Kidney epithelial cell (primary cell): ENCODE results near the gene BARHL1. TPM values are rescaled to one million over a fixed set of nuclear protein-coding genes. Genes with fewer than 3 reads are reported as not detected.

ENCODE experiments used
- DNase-seq: peaks from one replicate; pipeline ENCODE4 v3.0.0-alpha.2; 2010; ENCODE audit warnings: low read depth
- H3K27me3 ChIP-seq: 2 replicates; pipeline ENCODE4 v1.6.0; 2011; ENCODE audit warnings: low read length; ENCODE audit not compliant: control insufficient read depth, insufficient read depth
- H3K36me3 ChIP-seq: 2 replicates; pipeline ENCODE4 v1.5.1; 2011; ENCODE audit warnings: low read length; ENCODE audit not compliant: control insufficient read depth, insufficient read depth
- H3K4me3 ChIP-seq: 2 replicates; pipeline ENCODE4 v1.5.1; 2011; ENCODE audit warnings: low read depth, mild to moderate bottlenecking, control low read depth, low read length
- CTCF ChIP-seq: IDR thresholded peaks from 2 replicates; pipeline ENCODE4 v1.5.1; 2011; ENCODE audit warnings: mild to moderate bottlenecking, moderate library complexity, low read length, control low read depth, inconsistent platforms; ENCODE audit not compliant: insufficient read depth, poor library complexity, severe bottlenecking
- total RNA-seq: library from RNA; depleted of rRNA; stranded (reverse); fragments of >200 nt; gene quantifications from 2 replicates; pipeline ENCODE4 v1.2.3, GENCODE V29; 2015

The BARHL1 gene
- total RNA-seq, 1 donor from 2014 or later = not detected

- no peak for DNase-seq
- peaks cover 40% of the 10 kb centered on the region for H3K27me3 ChIP-seq
- no peaks in the 10 kb centered on the region for H3K36me3 ChIP-seq
- no peak overlapping the region for H3K4me3 ChIP-seq
- no peak for TF ChIP-seq CTCF
Measured at GRCh38 chr9:132551556-132551955, 30.9 kb upstream of the BARHL1 start.

DNA sequence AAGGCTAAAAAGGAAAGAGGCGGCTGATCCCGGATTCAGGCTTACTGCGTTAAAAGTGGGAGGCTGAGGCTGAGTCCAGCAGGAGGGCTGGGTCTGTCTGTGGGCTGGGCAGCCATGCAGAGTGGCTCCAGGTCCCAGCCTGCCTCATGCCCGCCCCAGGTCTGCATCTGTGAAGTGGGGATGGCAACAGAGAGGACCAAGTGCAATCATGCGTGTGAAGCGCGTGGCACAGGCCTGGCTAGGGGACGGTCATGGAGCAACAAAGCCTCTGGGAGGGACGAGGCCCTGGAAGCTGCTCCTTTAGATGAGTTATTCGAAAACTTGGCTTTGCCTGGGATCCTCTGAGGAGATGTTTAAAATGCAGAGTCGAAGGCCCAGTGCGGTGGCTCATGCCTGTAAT is 30.4 kb upstream of the BARHL1 start:
- Histone ChIP-seq H3K4me3 (no peak overlapping the region), H3K36me3 (no peaks in the 10 kb centered on the region), H3K27me3 (peaks cover 44% of the 10 kb centered on the region)
- no peak for DNase-seq
- TF ChIP-seq CTCF = no peak

GRCh38 chr9:132554755-132555154 is 27.7 kb upstream of the BARHL1 start:
- no peak for TF ChIP-seq CTCF

GRCh38 chr9:132555528-132555927 is 26.9 kb upstream of the BARHL1 start:
- H3K4me3 ChIP-seq = no peak overlapping the region
- DNase-seq = no peak
- no peak for TF ChIP-seq CTCF
- peaks cover 61% of the 10 kb centered on the region for H3K27me3 ChIP-seq
- no peaks in the 10 kb centered on the region for H3K36me3 ChIP-seq

More at GRCh38 chr9:132554755-132555154, 27.7 kb upstream of the BARHL1 start:
- no peak overlapping the region for H3K4me3 ChIP-seq
- peaks cover 53% of the 10 kb centered on the region for H3K27me3 ChIP-seq
- no peaks in the 10 kb centered on the region for H3K36me3 ChIP-seq
- no peak for DNase-seq

- H3K36me3 ChIP-seq = no peaks in the 10 kb centered on the region
- H3K27me3 ChIP-seq = peaks cover 66% of the 10 kb centered on the region
Measured at GRCh38 chr9:132556235-132556634, 26.2 kb upstream of the BARHL1 start.

DNA sequence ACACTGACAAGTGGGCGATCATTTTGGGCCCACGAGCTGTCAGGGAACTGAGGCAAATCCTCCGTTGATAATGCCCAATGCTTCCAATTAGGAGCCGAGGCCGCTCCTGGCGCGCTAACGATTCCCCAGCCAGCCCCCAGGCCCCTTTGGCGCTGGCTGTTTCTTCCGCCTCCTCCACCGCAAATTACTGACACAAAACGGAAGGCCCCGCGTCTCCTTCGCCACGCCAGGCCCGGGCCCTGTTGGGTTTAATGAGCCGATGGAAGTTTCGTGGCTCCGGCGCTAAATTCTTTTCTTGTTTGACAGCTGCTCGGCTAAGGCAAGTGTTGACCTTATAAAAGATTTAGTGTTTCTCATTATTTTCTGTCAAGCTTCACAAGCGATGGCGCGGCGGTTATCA is 25.7 kb upstream of the BARHL1 start:
- TF ChIP-seq CTCF = no peak
- peaks cover 69% of the 10 kb centered on the region for H3K27me3 ChIP-seq
- H3K4me3 ChIP-seq = no peak overlapping the region
- H3K36me3 ChIP-seq = no peaks in the 10 kb centered on the region
- DNase-seq = no peak

More at GRCh38 chr9:132556235-132556634, 26.2 kb upstream of the BARHL1 start:
- no peak for TF ChIP-seq CTCF
- no peak overlapping the region for H3K4me3 ChIP-seq
- no peak for DNase-seq
